ENCODE data around the gene SEC31A. TPM values are rescaled to one million over a fixed set of nuclear protein-coding genes. Genes with fewer than 3 reads are reported as not detected.
"Not testable (repeated sequence)": the region's sequence is repeated elsewhere in the genome, so short reads cannot be mapped to it uniquely, and the experiment has no call there.

The SEC31A gene, protein sequence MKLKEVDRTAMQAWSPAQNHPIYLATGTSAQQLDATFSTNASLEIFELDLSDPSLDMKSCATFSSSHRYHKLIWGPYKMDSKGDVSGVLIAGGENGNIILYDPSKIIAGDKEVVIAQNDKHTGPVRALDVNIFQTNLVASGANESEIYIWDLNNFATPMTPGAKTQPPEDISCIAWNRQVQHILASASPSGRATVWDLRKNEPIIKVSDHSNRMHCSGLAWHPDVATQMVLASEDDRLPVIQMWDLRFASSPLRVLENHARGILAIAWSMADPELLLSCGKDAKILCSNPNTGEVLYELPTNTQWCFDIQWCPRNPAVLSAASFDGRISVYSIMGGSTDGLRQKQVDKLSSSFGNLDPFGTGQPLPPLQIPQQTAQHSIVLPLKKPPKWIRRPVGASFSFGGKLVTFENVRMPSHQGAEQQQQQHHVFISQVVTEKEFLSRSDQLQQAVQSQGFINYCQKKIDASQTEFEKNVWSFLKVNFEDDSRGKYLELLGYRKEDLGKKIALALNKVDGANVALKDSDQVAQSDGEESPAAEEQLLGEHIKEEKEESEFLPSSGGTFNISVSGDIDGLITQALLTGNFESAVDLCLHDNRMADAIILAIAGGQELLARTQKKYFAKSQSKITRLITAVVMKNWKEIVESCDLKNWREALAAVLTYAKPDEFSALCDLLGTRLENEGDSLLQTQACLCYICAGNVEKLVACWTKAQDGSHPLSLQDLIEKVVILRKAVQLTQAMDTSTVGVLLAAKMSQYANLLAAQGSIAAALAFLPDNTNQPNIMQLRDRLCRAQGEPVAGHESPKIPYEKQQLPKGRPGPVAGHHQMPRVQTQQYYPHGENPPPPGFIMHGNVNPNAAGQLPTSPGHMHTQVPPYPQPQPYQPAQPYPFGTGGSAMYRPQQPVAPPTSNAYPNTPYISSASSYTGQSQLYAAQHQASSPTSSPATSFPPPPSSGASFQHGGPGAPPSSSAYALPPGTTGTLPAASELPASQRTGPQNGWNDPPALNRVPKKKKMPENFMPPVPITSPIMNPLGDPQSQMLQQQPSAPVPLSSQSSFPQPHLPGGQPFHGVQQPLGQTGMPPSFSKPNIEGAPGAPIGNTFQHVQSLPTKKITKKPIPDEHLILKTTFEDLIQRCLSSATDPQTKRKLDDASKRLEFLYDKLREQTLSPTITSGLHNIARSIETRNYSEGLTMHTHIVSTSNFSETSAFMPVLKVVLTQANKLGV
- total RNA-seq: 100 to 1,000 TPM; 140 to 145 TPM

DNA sequence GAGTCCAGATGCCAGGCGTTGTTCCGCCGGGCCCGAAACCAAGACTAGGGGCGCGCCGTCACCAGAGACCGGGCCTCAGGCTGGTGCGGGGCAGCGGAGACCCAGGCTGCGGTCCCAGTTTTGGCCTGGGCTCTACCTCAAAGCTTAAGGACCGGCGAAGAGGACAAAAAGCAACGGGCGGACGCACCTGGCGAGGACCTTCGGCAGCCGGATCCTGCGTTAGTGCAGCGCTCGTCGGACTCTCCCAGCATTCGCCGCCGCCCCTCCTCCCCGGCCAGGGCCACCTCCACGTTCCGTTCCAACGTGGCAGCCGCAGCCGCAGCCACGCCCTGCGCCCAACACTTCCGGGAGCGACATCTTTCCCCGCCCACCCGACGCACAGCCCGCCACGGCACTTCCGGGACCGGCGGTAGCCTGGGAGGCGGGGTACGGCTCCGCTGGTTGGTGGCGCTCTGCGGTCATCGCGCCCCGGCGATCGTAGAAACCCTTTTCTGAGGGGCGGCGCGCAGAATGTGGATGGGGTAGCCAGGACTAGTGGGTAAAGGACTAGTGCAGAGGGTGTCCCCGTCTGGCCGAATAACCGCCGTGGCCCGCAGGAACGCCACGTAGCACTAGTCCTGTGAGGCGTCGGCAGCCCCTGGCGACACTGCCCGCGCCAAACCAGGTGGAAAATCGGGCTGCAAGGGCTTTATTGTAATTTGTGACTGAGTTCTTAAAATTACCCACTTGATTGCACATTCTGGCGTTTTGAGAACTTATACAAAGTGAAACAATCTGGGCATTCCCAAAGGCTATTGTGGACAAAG, at the start of gene SEC31A:
Gene SEC31A (minus strand): TSS at position 253 of the 806 bp plus-strand sequence. CDS start 9,217 bp downstream, outside the sequence.
- peak within 1 kb of the TSS; percentile 97 for H3K27ac Mint-ChIP-seq
- peaks cover 14% of the 10 kb centered on the region for H3K36me3 Mint-ChIP-seq
- H3K4me3 Mint-ChIP-seq: peak within 1 kb of the TSS; percentile 97
- DNase-seq (ENCODE audit: low spot score) (peak; percentile 99), ATAC-seq (peak; percentile 99)
- peaks cover 17 to 40% of the 10 kb centered on the region in 2 donors for H3K4me1 Mint-ChIP-seq (ENCODE audit: low read depth in 2 of 2)
- no peaks in the 10 kb centered on the region for H3K27me3 Mint-ChIP-seq
- H3K9me3 Mint-ChIP-seq: no peaks in the 10 kb centered on the region

DNA sequence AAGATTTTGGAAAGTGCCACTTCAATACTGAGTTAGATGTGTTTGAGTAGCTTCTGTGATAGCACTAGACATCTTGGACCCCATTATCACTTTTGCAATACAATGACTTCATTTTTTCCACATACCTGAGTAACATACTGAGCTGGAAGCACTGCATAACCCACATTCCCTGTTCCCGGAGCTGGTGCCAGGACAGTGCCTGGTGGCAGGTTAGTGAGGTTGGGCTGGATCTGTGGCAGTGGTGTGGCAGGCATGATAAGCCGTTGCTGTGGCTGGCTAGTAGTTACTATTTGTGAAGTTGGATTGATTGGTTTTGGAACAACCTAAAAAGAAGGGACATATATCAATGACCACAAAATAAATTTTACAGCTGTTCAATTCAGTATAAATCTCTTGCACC, 48.5 kb upstream of the SEC31A start:
- Mint-ChIP-seq H3K27ac (no peak overlapping the region), H3K9me3 (no peaks in the 10 kb centered on the region), H3K4me1 (ENCODE audit: low read depth in 2 of 2) (no peaks in the 10 kb centered on the region), H3K4me3 (no peak overlapping the region), H3K36me3 (peaks cover 28% of the 10 kb centered on the region), H3K27me3 (no peaks in the 10 kb centered on the region)
- DNase-seq (ENCODE audit: low spot score): no peak
- ATAC-seq: no peak

DNA sequence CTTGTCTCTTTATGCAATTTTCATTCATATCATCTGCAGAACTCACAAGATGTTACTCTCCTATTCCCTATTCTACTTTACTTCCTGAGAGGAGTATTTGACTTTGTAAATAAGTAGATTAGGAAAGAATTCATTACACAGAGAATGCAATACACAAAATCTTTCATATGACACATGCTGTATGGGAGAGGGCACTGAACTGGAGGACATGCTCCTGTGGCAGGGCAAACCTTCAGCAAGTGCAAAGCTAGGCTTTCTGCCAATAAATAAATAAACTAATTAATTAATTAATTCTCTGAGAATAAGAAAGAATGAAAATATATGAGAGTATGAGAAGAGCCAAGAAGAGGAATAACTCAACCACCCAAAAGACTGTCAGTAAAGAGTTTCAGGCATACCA, 43.5 kb upstream of the SEC31A start:
- ATAC-seq (no peak), DNase-seq (ENCODE audit: low spot score) (no peak)
- Mint-ChIP-seq H3K4me1 (ENCODE audit: low read depth in 2 of 2) (no peaks in the 10 kb centered on the region), H3K27me3 (no peaks in the 10 kb centered on the region), H3K27ac (no peak overlapping the region), H3K36me3 (peaks cover 23% of the 10 kb centered on the region), H3K4me3 (no peak overlapping the region), H3K9me3 (no peaks in the 10 kb centered on the region)

DNA sequence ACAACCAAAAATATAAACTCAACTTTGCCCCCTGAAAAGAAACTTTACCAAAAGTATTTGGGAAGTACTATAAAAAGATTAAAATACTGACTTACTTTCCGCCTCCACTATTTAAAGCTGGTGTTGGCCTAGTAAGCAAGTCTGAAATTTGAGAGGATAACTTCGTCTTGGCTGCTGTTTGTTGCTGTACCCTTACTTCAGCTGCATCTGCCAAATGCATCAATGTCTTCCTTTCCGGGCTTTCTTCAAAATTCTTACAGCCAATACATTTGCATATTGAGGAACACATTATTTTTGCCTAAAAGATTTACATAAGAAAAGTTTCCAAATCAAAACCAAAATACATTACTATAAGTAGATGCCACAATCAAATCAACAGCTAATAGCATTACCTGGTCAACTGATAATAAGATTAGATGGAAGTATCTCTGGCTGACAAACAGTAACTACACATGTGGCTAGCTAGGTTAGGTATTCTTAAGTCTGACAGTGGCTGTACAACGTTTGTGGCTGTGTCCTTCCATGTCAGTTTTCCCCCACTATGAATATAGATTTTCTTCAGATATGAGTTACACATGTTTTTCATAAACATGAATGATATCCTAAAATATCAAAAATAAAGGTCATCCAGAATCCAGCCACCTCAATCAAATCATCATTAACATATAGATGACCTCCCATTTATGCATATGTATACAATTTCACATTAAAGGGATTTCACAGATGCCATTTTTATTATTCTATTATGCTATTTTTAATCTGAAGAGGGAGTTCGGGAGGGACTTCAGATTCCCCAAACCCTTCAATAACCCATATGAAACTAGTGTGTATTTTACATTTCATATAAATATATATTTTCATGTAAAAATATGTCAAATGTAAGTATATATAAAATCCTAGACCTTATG, 40.1 kb upstream of the SEC31A start:
- peaks cover 20% of the 10 kb centered on the region for H3K36me3 Mint-ChIP-seq
- DNase-seq (ENCODE audit: low spot score) (no peak), ATAC-seq (no peak)
- no peaks in the 10 kb centered on the region for H3K27me3 Mint-ChIP-seq
- no peak overlapping the region for H3K27ac Mint-ChIP-seq
- no peak overlapping the region for H3K4me3 Mint-ChIP-seq
- no peaks in the 10 kb centered on the region for H3K9me3 Mint-ChIP-seq
- no peaks in the 10 kb centered on the region for H3K4me1 Mint-ChIP-seq (ENCODE audit: low read depth in 2 of 2)

DNA sequence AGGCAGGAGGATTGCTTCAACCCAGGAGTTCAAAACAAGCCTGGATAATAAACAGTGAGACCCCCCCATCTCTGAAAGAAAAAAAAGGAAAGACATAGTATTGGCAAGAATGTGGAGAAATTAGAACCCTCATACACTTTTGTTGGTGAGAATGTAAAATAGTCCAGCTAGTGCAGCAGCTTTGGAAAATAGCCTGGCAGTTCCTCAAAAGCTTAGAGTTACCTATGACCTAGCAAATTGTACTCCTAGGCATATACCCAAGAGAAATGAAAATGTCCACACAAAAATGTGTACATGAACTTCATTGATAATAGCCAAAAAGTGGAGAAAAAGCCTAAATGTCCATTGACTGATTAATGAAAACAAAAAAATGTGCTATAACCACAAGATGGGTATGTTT, 30.8 kb upstream of the SEC31A start:
- DNase-seq (ENCODE audit: low spot score) (no peak), ATAC-seq (no peak)
- Mint-ChIP-seq H3K4me3 (no peak overlapping the region), H3K9me3 (no peaks in the 10 kb centered on the region), H3K27ac (no peak overlapping the region), H3K36me3 (no peaks in the 10 kb centered on the region), H3K4me1 (ENCODE audit: low read depth in 2 of 2) (no peaks in the 10 kb centered on the region), H3K27me3 (no peaks in the 10 kb centered on the region)

DNA sequence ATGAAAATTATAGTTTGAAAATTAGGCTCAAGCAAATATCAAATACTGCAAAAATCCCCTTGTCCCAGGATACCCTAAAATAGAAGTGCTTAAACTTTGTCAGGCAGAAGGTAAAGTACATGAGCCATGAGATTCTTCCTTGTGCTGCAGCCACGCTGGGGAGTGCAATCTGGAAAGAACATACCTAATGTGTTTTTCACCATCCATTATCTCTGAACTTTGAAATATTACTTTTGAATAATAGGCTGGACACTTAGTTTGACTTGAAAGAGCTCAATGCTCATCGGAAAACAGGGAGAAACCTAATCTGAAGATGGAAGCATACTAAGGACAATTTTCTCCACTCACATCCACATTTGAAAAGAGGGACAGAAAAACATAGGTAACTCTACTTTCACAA, 28.4 kb upstream of the SEC31A start:
- no peaks in the 10 kb centered on the region for H3K27me3 Mint-ChIP-seq
- ATAC-seq (no peak), DNase-seq (ENCODE audit: low spot score) (no peak)
- no peaks in the 10 kb centered on the region for H3K4me1 Mint-ChIP-seq (ENCODE audit: low read depth in 2 of 2)
- H3K27ac Mint-ChIP-seq: no peak overlapping the region
- H3K9me3 Mint-ChIP-seq: no peaks in the 10 kb centered on the region
- no peak overlapping the region for H3K4me3 Mint-ChIP-seq
- no peaks in the 10 kb centered on the region for H3K36me3 Mint-ChIP-seq

DNA sequence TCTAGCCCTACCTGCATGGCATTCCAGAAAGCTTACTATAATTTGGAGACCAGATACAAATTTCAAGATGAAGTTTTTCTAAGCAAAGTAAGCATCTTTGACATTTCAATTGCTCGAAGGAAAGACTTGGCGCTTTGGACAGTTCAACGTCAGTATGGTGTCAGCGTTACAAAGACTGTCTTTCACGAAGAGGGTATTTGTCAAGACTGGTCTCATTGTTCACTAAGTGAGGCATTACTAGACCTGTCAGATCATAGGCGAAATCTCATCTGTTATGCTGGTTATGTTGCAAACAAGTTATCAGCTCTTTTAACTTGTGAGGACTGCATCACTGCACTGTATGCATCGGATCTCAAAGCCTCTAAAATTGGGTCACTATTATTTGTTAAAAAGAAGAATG, 27.1 kb upstream of the SEC31A start:
- Mint-ChIP-seq H3K27me3 (no peaks in the 10 kb centered on the region), H3K4me1 (ENCODE audit: low read depth in 2 of 2) (no peaks in the 10 kb centered on the region), H3K36me3 (no peaks in the 10 kb centered on the region), H3K27ac (no peak overlapping the region), H3K9me3 (no peaks in the 10 kb centered on the region), H3K4me3 (no peak overlapping the region)
- no peak for DNase-seq (ENCODE audit: low spot score)
- ATAC-seq: no peak

DNA sequence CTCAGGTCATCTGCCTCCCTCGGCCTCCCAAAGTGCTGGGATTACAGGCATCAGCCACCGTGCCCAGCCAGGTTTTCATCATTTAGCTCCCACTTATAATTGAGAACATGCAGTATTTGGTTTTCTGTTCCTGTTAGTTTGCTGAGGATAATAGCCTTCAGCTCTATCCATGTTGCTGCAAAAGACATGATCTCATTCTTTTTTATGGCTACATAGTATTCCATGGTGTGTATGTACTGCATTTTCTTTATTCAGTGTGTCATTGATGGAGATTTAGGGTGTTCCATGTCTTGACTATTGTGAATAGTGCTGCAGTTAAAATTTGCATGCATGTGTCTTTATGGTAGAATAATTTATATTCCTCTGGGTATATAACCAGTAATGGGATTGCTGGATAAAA, 23.0 kb upstream of the SEC31A start:
- not testable (repeated sequence) for DNase-seq (ENCODE audit: low spot score); H3K9me3 Mint-ChIP-seq; H3K27ac Mint-ChIP-seq; H3K4me1 Mint-ChIP-seq (ENCODE audit: low read depth in 2 of 2); H3K36me3 Mint-ChIP-seq; H3K4me3 Mint-ChIP-seq; ATAC-seq; H3K27me3 Mint-ChIP-seq

DNA sequence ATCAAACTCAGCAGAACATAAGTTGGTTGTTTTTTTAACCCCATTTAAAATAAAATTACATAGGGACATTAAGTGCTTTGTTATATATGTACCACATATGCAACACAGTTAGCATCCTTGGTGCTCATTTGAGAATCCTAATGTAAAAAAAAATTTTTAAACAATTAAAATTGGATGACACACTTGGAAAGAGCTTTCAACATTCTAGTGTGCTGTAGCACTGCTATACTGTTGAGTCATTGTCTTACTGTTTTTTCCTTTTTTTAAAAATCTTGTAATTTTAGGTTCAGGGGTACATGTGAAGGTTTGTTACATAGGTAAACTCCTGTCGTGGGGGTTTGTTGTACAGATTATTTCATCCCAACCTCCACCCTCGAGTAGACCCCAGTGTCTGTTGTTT, 22.4 kb upstream of the SEC31A start:
- Mint-ChIP-seq H3K27me3 (no peaks in the 10 kb centered on the region), H3K27ac (no peak overlapping the region), H3K36me3 (no peaks in the 10 kb centered on the region), H3K4me3 (no peak overlapping the region), H3K4me1 (ENCODE audit: low read depth in 2 of 2) (no peaks in the 10 kb centered on the region), H3K9me3 (no peaks in the 10 kb centered on the region)
- DNase-seq (ENCODE audit: low spot score): no peak
- ATAC-seq: no peak

DNA sequence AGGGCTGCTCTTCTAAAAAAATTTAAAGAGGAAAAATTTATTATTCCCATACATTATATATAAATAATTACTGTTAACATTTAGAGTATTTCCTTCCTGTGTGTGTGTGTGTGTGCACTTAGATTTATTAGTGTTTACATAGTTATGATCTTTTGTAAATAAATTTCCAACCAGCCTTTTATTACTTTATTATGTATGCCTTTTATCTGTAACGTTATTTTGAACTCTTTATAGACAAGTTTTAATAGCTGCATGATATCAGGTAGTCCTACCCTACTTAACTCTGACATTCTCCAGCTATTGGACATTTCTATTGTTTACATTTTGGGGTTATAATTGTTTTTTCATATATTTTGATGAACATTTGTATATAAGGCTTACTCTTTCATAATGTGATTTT, 18.4 kb upstream of the SEC31A start:
- ATAC-seq (no peak), DNase-seq (ENCODE audit: low spot score) (no peak)
- H3K27ac Mint-ChIP-seq: no peak overlapping the region
- no peaks in the 10 kb centered on the region for H3K27me3 Mint-ChIP-seq
- H3K4me3 Mint-ChIP-seq: no peak overlapping the region
- no peaks in the 10 kb centered on the region for H3K9me3 Mint-ChIP-seq
- H3K4me1 Mint-ChIP-seq (ENCODE audit: low read depth in 2 of 2): peaks cover 7 to 15% of the 10 kb centered on the region in 2 donors
- no peaks in the 10 kb centered on the region for H3K36me3 Mint-ChIP-seq

DNA sequence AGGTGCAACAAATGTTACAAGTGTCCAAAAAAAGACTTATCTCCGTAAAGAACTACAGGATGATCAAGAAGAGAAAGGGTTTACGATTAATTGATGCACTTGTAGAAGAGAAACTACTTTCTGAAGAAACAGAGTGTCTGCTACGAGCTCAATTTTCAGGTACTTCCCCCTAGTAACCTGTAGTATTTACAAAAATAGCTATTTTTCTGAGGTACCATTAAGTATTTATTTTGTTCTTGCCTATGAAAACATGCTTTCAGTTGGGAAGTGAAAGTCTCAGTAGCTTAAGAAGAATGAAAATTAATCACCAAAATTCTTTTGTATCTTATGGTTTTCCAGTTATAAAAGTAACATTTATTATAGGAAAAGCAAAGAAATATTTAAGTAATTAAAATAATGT, 15.5 kb upstream of the SEC31A start:
- no peaks in the 10 kb centered on the region for H3K9me3 Mint-ChIP-seq
- DNase-seq (ENCODE audit: low spot score) (no peak), ATAC-seq (no peak)
- H3K4me1 Mint-ChIP-seq (ENCODE audit: low read depth in 2 of 2): peaks cover 11 to 15% of the 10 kb centered on the region in 2 donors
- no peaks in the 10 kb centered on the region for H3K36me3 Mint-ChIP-seq
- no peak overlapping the region for H3K27ac Mint-ChIP-seq
- H3K27me3 Mint-ChIP-seq: no peaks in the 10 kb centered on the region
- H3K4me3 Mint-ChIP-seq: no peak overlapping the region

DNA sequence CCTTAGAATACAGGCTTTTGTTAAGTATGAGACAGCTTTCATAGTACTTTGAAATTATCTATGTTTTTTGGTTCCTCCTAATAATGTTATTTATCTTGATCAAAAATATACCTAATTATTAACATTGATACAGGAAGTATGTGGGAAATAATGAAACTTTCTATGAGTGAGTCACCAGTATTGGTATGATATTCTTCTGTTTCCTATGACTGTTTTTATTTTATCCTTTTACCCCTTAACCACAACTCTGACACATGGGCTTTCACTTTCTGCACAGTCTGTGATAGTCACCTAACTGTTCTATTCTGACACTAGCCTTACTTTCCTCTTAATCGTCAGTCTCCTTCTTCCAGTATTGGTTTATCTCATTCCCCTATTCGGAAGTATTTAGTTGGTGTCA, 14.3 kb upstream of the SEC31A start:
- Mint-ChIP-seq H3K27ac (peak overlapping the region; percentile 14 to 40), H3K9me3 (no peaks in the 10 kb centered on the region), H3K36me3 (no peaks in the 10 kb centered on the region), H3K4me3 (peak overlapping the region; percentile 40), H3K4me1 (ENCODE audit: low read depth in 2 of 2) (peaks cover 11 to 15% of the 10 kb centered on the region in 2 donors), H3K27me3 (no peaks in the 10 kb centered on the region)
- peak; percentile 76 for DNase-seq (ENCODE audit: low spot score)
- ATAC-seq: peak; percentile 40 to 53
